GM18499 (cell line): ENCODE data around the gene NSMCE4A.
"Not testable (repeated sequence)": the region's sequence is repeated elsewhere in the genome, so short reads cannot be mapped to it uniquely, and the experiment has no call there.

Experiments
- ATAC-seq: cut with Tn5 transposase; IDR thresholded peaks from one replicate; pipeline ENCODE4 v1.9.1; 2021; ENCODE audit warnings: moderate number of reproducible peaks; ENCODE audit not compliant: insufficient read depth, unreplicated experiment

The NSMCE4A gene, protein sequence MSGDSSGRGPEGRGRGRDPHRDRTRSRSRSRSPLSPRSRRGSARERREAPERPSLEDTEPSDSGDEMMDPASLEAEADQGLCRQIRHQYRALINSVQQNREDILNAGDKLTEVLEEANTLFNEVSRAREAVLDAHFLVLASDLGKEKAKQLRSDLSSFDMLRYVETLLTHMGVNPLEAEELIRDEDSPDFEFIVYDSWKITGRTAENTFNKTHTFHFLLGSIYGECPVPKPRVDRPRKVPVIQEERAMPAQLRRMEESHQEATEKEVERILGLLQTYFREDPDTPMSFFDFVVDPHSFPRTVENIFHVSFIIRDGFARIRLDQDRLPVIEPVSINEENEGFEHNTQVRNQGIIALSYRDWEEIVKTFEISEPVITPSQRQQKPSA

GRCh38 chr10:121974535-121975294, at the start of gene NSMCE4A:
Gene NSMCE4A (minus strand): TSS chr10:121975217. CDS start chr10:121975165, 52 bp downstream.
- ATAC-seq = no peak

DNA sequence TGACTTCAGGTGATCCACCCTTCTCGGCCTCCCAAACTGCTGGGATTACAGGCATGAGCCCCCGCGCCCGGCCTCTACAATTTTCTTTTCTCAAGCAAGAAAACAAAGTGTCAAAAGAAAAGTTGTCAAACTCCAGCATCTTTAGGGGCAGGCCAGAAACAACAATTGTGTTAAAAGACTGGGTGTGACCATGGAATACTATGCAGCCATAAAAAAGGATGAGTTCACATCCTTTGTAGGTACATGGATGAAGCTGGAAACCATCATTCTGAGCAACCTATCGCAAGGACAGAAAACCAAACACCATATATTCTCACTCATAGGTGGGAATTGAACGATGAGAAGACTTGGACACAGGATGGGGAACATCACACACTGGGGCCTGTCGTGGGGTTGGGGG, 48.2 kb upstream of the NSMCE4A start:
- ATAC-seq = not testable (repeated sequence)

GRCh38 chr10:122022276-122022675, 47.3 kb upstream of the NSMCE4A start:
- ATAC-seq = no peak

GRCh38 chr10:122021828-122022227, 46.8 kb upstream of the NSMCE4A start:
- no peak for ATAC-seq

GRCh38 chr10:122021379-122021778, 46.4 kb upstream of the NSMCE4A start:
- no peak for ATAC-seq

DNA sequence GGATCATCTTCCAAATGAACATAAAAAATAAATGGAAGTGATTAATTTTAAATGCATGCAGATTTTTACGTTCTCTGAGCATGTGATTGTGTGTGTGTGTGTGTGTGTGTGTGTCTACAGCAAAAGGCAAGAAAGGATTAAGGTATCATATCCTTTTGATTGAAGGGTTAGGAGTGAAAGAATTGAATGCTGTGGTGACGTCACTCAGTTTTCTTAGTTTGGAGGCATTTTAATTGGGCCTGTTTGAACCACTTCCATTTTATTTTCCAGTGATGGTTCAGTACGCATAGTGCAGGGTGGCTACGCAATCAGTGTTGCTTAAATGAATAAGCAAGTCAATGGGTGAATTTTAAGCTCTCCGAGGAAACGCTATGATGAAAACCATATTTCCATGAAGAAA, 45.2 kb upstream of the NSMCE4A start:
- no peak for ATAC-seq

- no peak for ATAC-seq
These were observed 44.5 kb upstream of the NSMCE4A start for GRCh38 chr10:122019414-122019975.

GRCh38 chr10:122018951-122019413, 44.0 kb upstream of the NSMCE4A start:
- ATAC-seq = no peak

- no peak for ATAC-seq
These were observed 43.5 kb upstream of the NSMCE4A start for GRCh38 chr10:122018491-122018890.

DNA sequence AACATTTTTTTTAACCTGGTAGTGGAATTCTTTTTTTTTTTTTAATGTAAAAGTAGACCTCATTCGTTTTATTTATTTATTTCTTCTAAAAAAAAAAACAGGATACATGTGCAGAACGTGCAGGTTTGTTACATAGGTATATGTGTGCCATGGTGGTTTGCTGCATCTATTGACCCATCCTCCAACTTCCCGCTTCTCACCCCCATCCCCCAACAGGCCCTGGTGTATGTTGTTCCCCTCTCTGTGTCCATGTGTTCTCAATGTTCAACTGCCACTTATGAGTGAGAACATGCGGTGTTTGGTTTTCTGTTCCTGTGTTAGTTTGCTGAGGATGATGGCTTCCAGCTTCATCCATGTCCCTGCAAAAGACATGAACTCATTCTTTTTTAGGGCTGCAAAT, 42.9 kb upstream of the NSMCE4A start:
- not testable (repeated sequence) for ATAC-seq

- no peak for ATAC-seq
These were observed 39.7 kb upstream of the NSMCE4A start for GRCh38 chr10:122014652-122015248.

- ATAC-seq = no peak
These were observed 38.3 kb upstream of the NSMCE4A start for GRCh38 chr10:122013311-122013780.

- ATAC-seq = no peak
These were observed 37.7 kb upstream of the NSMCE4A start for GRCh38 chr10:122012731-122013130.

GRCh38 chr10:122010405-122011050, 35.5 kb upstream of the NSMCE4A start:
- ATAC-seq = no peak

GRCh38 chr10:122007415-122007814, 32.4 kb upstream of the NSMCE4A start:
- no peak for ATAC-seq

- no peak for ATAC-seq
These were observed 26.7 kb upstream of the NSMCE4A start for GRCh38 chr10:122001698-122002097.

DNA sequence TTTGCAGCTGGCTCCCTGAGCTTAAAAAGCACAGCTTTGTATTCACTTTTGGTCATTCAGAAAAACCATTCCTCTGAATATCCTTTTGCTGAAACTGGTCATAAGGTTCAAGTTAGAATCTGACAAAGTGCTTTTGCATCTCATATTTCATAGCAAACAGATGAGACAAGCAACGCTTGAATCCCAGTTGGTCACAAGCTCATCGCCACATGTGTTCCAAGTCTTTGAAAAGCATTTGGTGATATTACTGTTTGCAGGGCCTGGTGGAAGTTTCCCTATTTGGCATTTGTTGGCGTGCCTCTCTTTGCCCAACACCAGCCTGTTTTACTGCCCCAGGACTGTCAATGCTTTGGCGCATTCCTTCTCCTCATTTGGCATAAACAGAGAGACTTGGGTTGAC, 24.3 kb upstream of the NSMCE4A start:
- ATAC-seq = no peak

DNA sequence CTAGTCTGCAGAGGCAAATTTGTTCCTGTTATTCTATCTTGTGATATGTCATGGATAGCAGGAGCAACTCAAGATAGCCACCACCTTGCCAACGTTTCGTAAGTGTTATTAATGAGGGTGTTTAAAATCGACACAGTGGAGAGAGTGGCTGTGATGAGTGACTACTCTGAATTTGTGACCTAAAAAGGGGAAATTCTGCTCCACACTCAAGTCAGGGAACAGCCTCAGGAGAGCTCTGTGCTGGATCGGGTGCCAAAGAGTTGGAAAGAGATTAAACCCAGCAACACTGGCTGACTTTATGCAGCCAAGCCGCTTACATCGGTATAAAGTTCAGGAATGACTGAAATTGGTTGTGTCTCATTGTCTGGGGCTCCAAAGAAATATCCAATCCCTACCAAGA, 23.4 kb upstream of the NSMCE4A start:
- no peak for ATAC-seq

DNA sequence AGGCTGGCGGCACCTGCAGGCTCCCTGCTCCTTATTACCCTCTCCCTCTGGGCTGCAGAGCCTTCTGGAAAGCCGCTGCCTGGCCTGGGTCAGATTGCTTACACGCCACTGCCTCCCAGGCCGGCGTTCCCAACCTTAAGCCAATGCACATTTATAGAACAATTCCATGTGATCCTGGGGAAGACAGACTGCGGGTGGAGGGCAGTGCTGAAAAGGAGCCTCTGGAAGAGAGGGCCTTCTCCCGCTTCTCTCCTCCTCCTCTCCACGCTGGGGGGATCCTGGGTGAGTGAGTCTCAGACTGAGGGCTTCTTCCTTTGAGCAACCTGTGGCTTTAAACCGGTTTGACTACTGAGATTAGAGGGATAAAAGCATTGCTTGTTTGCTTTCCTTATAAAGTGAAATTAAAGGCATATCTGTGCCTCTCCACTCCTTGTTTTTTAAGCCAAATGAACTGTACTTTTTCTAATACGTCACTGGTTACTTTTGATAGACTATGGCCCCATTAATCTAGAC, 19.5 kb upstream of the NSMCE4A start:
- ATAC-seq = no peak

GRCh38 chr10:121991727-121992126, 16.7 kb upstream of the NSMCE4A start:
- ATAC-seq = not testable (repeated sequence)
